BJ (cell line): Measurements from ENCODE around the gene HIGD1B. TPM values are rescaled to one million over a fixed set of nuclear protein-coding genes. Genes with fewer than 3 reads are reported as not detected.

Source experiments
- CTCF ChIA-PET: fragments of 350-600 bp; formaldehyde crosslinking; extraction: SDS; loops from one replicate; lab custom pipeline; 2021; ENCODE audit warnings: antibody characterized with exemption, inconsistent platforms; lab: Yijun Ruan, JAX
- POLR2A ChIA-PET: fragments of 300-600 bp; sonication (Branson Sonifier 250); formaldehyde crosslinking; extraction: SDS; loops from one replicate; lab custom pipeline; 2021; ENCODE audit warnings: antibody characterized with exemption; lab: Charles Lee
- DNase-seq: peaks from one replicate; pipeline ENCODE4 v3.0.0-alpha.2; 2011; ENCODE audit warnings: low read depth
- H3K27me3 ChIP-seq: 2 replicates; pipeline ENCODE4 v1.6.0; 2011; ENCODE audit warnings: low read length; ENCODE audit not compliant: control insufficient read depth, insufficient read depth
- H3K36me3 ChIP-seq: 2 replicates; pipeline ENCODE4 v1.5.1; 2011; ENCODE audit warnings: low read length; ENCODE audit not compliant: control insufficient read depth, insufficient read depth
- H3K4me3 ChIP-seq: 2 replicates; pipeline ENCODE4 v1.5.1; 2011; ENCODE audit warnings: low read depth, mild to moderate bottlenecking, control low read depth, low read length
- CTCF ChIP-seq: IDR thresholded peaks from 2 replicates; pipeline ENCODE4 v1.5.1; 2011; ENCODE audit warnings: low read depth, mild to moderate bottlenecking, control low read depth, inconsistent platforms, low read length, moderate library complexity; ENCODE audit not compliant: insufficient read depth
- polyA plus RNA-seq: library from polyadenylated mRNA; depleted of rRNA; stranded (reverse); fragments of >200 nt; gene quantifications from 2 replicates; pipeline ENCODE4 v1.2.3, GENCODE V29; 2011

HIGD1B gene
- polyA plus RNA-seq, 1 experiment, result not detected

GRCh38 chr17:44840936-44841335, 6.7 kb upstream of the HIGD1B start:
- CTCF ChIA-PET, result interaction anchor here (1.1 to 1.3 kb wide), 3 partner anchors 9 to 65 kb away, joined by 3 read pairs; no protein-coding TSS in a partner anchor
- DNase-seq, result no peak
- no peaks in the 10 kb centered on the region for H3K36me3 ChIP-seq
- H3K27me3 ChIP-seq, result no peaks in the 10 kb centered on the region
- POLR2A ChIA-PET, result no interaction called here
- H3K4me3 ChIP-seq, result no peak overlapping the region
- no peak for TF ChIP-seq CTCF

GRCh38 chr17:44842748-44843147, 4.9 kb upstream of the HIGD1B start:
- no peaks in the 10 kb centered on the region for H3K36me3 ChIP-seq
- POLR2A ChIA-PET, result interaction anchor here (0.5 kb wide), 1 partner anchor 1055 kb away, joined by 4 read pairs; no protein-coding TSS in a partner anchor
- no peak overlapping the region for H3K4me3 ChIP-seq
- H3K27me3 ChIP-seq, result no peaks in the 10 kb centered on the region
- CTCF ChIA-PET, result interaction anchor here (0.6 to 1.9 kb wide), 6 partner anchors 10 to 67 kb away, joined by 3 to 6 read pairs (median 3); no protein-coding TSS in a partner anchor
- TF ChIP-seq CTCF, result no peak
- no peak for DNase-seq

GRCh38 chr17:44844390-44844830, 3.3 kb upstream of the HIGD1B start:
- Histone ChIP-seq H3K4me3 (no peak overlapping the region), H3K36me3 (peaks cover 1% of the 10 kb centered on the region; the same call in 1 of the 2 replicates), H3K27me3 (no peaks in the 10 kb centered on the region)
- POLR2A ChIA-PET, result no interaction called here
- CTCF ChIA-PET, result interaction anchor here (0.7 to 5.4 kb wide), 8 partner anchors 10 to 69 kb away, joined by 3 to 39 read pairs (median 4); no protein-coding TSS in a partner anchor
- no peak for DNase-seq
- TF ChIP-seq CTCF, result peak; percentile 18; the same call in 1 of the 2 replicates

- no peak for DNase-seq
- peaks cover 2% of the 10 kb centered on the region for H3K36me3 ChIP-seq
- ChIA-PET CTCF (interaction anchor here (1.7 to 5.4 kb wide), 3 partner anchors 15 to 68 kb away, joined by 6 to 39 read pairs (median 17); no protein-coding TSS in a partner anchor), POLR2A (interaction anchor here (0.6 kb wide), 1 partner anchor 12 kb away, joined by 4 read pairs; no protein-coding TSS in a partner anchor)
- no peak overlapping the region for H3K4me3 ChIP-seq
- TF ChIP-seq CTCF, result no peak
- H3K27me3 ChIP-seq, result no peaks in the 10 kb centered on the region
These were observed 1.5 kb upstream of the HIGD1B start for GRCh38 chr17:44846206-44846605.

- Histone ChIP-seq H3K27me3 (no peaks in the 10 kb centered on the region), H3K36me3 (peaks cover 7% of the 10 kb centered on the region), H3K4me3 (no peak overlapping the region)
- POLR2A ChIA-PET, result no interaction called here
- CTCF ChIA-PET, result interaction anchor here (0.9 to 5.4 kb wide), 5 partner anchors 14 to 70 kb away, joined by 3 to 39 read pairs (median 6); no protein-coding TSS in a partner anchor
- no peak for TF ChIP-seq CTCF
- no peak for DNase-seq
These were observed 643 bp downstream of the HIGD1B start for GRCh38 chr17:44848257-44848795.
